GM18951 (cell line): ENCODE results near the gene HBG2.

Experiments used
- POLR2A ChIP-seq: IDR thresholded peaks from 4 replicates; pipeline ENCODE4 v1.6.1; 2011; ENCODE audit warnings: mild to moderate bottlenecking; ENCODE audit not compliant: insufficient read length, insufficient read depth; ENCODE audit errors: extremely low read depth
- in situ Hi-C: fragments of 300-500 bp; cut with MboI; formaldehyde crosslinking; loops from one replicate; pipeline ENCODE4 v1.12.0; 2022; ENCODE audit warnings: low sequenced_read_pairs, mixed read lengths, inconsistent platforms; ENCODE audit not compliant: unreplicated experiment

Gene HBG2

DNA sequence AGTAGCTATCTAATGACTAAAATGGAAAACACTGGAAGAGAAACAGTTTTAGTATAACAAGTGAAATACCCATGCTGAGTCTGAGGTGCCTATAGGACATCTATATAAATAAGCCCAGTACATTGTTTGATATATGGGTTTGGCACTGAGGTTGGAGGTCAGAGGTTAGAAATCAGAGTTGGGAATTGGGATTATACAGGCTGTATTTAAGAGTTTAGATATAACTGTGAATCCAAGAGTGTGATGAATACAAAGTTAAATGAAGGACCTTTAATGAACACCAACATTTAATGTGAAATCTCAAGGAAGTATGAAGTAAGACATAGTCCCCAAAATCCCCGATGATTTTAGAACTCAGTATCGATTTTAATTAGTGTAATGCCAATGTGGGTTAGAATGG lies 17.2 kb downstream of the HBG2 start:
- no peak for TF ChIP-seq POLR2A
- in situ Hi-C loops, result no loop called here

DNA sequence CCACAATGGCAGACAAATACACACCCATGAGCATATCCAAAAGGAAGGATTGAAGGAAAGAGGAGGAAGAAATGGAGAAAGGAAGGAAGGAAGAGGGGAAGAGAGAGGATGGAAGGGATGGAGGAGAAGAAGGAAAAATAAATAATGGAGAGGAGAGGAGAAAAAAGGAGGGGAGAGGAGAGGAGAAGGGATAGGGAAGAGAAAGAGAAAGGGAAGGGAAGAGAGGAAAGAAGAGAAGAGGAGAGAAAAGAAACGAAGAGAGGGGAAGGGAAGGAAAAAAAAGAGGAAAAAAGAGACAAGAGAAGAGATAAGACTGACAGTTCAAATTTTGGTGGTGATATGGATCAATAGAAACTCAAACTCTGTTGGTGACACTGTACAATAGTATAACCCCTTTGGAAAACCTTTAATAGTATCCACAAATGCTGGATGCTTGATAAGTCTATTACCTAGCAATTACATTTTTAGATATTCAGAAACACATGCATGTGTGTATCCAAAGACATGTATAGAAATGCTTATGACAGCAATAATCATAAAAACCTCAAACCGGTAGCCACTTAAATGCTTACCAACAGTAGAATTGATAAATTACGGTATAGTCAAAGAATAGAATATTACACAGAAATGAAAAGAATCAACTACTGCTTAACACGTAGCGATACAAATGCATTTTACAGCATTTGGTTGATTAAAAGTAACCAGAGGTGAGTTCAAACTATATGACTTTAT lies 19.1 kb downstream of the HBG2 start:
- in situ Hi-C loops, result no loop called here
- no peak for TF ChIP-seq POLR2A

DNA sequence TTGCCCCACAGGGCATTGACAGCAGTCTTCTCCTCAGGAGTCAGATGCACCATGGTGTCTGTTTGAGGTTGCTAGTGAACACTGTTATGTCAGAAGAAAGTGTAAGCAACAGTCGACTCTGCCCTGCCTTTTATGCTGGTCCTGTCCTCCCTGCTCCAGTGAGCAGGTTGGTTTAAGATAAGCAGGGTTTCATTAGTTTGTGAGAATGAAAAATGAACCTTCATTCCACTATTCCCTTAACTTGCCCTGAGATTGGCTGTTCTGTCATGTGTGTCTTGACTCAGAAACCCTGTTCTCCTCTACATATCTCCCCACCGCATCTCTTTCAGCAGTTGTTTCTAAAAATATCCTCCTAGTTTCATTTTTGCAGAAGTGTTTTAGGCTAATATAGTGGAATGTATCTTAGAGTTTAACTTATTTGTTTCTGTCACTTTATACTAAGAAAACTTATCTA lies 20.2 kb downstream of the HBG2 start, which contains the start of gene HBD:
Gene HBD (minus strand): TSS at position 103 of the 454 bp plus-strand sequence. CDS start 50 bp downstream, at position 53.
- in situ Hi-C loops, result no loop called here
- TF ChIP-seq POLR2A, result no peak

DNA sequence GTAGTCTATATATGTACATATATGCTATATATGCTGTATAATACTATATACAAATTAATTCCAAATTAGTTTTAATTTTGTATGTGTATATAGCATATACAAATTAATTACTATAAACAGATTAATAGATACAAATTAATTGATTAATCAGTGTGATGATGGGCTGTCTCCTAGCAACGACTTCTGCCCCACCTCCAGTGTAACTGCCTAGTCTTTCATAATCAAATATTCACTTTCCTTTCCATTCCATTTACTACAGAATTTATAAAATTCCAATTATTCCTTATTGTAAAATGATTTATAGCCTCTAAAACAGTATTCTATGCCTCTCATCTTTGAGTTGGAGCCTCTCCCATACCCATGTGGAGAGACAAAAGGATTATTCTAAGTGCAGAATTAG lies 21.3 kb downstream of the HBG2 start:
- no peak for TF ChIP-seq POLR2A
- in situ Hi-C loops, result no loop called here

DNA sequence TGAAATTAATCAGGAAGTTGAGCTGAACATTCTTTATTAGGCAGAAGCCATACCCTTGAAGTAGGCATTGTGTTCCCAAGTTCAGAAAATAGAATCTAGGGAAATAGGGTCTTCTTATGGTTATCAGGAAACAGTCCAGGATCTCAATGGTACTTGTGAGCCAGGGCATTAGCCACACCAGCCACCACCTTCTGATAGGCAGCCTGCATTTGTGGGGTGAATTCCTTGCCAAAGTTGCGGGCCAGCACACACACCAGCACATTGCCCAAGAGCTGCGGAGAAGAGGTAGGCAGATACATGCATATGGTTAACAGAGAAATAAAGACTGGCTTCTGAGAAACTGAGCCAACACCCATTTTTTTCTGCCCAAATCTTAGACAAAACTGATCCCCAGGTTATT lies 21.8 kb downstream of the HBG2 start:
- in situ Hi-C loops, result no loop called here
- TF ChIP-seq POLR2A, result no peak

DNA sequence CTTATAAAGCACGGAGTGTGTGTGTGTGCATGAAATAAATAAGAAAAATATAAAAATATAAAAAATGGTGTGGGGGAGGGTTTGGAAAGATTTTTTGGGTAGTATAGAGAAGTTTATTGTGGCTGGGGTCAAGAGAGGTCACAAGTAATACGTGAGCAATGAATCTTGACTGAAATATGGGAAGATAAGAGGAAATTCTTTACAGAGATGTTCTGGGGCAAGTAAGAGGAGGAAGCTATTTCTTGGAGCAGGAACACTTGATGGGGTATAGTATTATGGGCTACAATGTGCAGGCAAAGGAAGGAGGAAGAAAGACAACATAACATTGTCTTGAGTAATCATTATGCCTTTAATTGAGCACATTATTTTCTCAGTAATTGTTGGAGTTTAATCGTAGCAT lies 22.4 kb downstream of the HBG2 start:
- in situ Hi-C loops, result no loop called here
- TF ChIP-seq POLR2A, result no peak

DNA sequence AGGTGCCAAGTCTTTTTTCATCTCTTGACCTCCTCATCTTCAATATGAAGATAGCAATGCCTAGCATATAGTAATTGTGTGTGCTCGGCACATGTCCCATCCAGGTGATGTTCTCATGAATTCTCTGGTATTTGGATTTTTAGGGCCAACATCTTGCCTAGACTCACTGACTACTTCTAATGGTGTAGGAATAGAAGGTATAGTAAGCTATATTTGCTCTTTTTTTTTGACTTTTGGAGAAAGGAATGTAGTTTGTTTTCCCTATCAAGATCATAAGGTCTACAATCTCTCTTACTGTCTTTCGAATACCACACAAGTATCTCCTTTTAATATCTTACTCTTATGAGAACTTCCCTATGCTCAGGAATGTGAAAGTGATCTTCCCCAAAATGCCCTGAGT lies 23.5 kb downstream of the HBG2 start:
- in situ Hi-C loops, result no loop called here
- no peak for TF ChIP-seq POLR2A

DNA sequence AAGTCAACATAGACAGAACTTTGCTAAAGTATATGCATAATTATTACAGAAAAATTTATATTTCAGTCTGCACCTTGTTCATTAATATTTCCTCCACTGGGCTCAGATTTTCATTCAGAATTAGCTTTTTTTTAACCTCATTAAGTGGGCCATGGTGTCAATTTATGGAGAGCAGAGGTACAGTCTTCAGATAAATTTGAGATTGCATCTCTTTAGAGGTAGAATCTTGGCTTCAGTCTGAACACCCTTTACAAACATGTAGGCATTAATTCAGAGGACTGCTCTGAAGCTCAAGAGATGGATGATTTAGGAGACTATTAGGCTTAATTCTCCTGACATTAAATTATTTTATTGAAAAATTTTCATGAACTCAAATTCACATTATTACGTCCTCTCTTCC lies 24.3 kb downstream of the HBG2 start:
- in situ Hi-C loops, result no loop called here
- no peak for TF ChIP-seq POLR2A

DNA sequence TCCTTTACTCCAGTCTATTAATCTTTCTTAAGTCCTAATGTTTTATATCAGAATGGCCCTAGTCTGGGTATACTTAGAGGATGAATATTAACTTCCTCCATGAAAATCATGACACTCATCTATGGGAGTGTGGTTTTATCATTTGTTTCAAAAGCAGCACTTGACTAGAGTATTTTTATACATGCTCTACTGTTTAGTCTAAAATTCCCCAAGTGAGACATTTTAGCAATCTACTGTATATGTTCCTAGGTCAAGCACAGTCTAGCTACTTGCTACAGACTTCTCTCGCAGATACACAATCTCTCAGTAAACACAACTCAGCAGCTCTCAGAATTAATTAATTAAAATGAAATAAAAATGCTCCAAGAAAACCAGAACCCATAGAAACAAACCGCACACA lies 24.8 kb downstream of the HBG2 start:
- no peak for TF ChIP-seq POLR2A
- in situ Hi-C loops, result no loop called here

DNA sequence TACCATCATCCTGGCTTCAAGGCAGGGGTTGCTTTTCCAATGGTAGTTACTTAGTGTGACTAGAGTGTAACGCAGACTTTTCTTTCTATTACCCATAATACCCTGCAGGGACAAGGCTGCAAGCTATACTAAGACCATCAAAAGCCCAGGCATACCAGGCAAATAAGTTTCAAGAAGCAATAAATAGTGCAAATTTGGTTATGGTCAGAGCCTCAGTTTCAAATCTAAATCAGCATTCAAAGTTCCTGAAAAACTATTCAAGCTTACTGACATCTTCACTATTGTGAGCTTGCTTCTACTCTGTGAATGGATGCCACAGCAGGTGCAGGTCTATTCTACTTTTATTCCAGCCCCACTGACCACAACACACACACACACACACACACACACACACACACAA lies 25.2 kb downstream of the HBG2 start:
- TF ChIP-seq POLR2A, result no peak
- in situ Hi-C loops, result no loop called here

DNA sequence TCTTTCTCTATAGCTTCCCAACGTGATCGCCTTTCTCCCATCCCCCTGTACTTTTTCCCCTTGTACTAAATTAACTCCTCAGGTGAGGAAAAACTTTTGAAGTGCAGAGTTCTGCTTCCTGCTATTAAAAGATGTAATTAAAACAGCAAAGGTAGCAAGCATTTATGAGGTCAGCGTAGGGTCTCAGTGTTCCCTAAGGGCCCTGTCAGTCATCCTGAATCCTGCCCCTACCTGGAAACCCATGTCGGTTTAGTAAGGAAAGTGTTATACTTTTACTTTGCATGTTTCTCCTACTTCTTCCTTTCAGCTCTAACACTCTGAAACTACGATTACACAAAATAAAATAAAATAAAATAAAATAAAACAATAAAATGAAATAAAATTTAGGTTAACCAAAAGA lies 26.5 kb downstream of the HBG2 start:
- in situ Hi-C loops, result no loop called here
- TF ChIP-seq POLR2A, result no peak

DNA sequence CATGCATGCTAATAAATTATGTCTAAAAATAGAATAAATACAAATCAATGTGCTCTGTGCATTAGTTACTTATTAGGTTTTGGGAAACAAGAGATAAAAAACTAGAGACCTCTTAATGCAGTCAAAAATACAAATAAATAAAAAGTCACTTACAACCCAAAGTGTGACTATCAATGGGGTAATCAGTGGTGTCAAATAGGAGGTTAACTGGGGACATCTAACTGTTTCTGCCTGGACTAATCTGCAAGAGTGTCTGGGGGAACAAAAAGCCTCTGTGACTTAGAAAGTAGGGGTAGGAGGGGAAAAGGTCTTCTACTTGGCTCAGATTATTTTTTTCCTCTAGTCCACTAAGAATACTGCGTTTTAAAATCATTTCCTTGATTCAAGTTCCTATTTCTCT lies 26.9 kb downstream of the HBG2 start:
- in situ Hi-C loops, result no loop called here
- no peak for TF ChIP-seq POLR2A

DNA sequence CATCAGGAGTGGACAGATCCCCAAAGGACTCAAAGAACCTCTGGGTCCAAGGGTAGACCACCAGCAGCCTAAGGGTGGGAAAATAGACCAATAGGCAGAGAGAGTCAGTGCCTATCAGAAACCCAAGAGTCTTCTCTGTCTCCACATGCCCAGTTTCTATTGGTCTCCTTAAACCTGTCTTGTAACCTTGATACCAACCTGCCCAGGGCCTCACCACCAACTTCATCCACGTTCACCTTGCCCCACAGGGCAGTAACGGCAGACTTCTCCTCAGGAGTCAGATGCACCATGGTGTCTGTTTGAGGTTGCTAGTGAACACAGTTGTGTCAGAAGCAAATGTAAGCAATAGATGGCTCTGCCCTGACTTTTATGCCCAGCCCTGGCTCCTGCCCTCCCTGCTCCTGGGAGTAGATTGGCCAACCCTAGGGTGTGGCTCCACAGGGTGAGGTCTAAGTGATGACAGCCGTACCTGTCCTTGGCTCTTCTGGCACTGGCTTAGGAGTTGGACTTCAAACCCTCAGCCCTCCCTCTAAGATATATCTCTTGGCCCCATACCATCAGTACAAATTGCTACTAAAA lies 27.8 kb downstream of the HBG2 start, which contains the start of gene HBB:
Gene HBB (minus strand): TSS at position 340 of the 579 bp plus-strand sequence. CDS start 50 bp downstream, at position 290.
- in situ Hi-C loops, result no loop called here
- TF ChIP-seq POLR2A, result no peak

DNA sequence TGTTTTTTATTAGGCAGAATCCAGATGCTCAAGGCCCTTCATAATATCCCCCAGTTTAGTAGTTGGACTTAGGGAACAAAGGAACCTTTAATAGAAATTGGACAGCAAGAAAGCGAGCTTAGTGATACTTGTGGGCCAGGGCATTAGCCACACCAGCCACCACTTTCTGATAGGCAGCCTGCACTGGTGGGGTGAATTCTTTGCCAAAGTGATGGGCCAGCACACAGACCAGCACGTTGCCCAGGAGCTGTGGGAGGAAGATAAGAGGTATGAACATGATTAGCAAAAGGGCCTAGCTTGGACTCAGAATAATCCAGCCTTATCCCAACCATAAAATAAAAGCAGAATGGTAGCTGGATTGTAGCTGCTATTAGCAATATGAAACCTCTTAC lies 29.1 kb downstream of the HBG2 start:
- TF ChIP-seq POLR2A, result no peak
- in situ Hi-C loops, result no loop called here
